B cell (primary cell): Measurements from ENCODE around the gene TMX2. TPM values are rescaled to one million over a fixed set of nuclear protein-coding genes. Genes with fewer than 3 reads are reported as not detected.

Experiments used
- ATAC-seq: fragments of 200-7000 bp; cut with Tn5 transposase; one replicate; pipeline ENCODE4 v1.10.0; 2021; ENCODE audit warnings: low read depth, mild to moderate bottlenecking, moderate number of reproducible peaks, moderate library complexity
- CTCF ChIA-PET: fragments of 350-600 bp; sonication (Branson Sonifier 250); formaldehyde crosslinking; loops from one replicate; lab custom pipeline; 2021; ENCODE audit warnings: antibody characterized with exemption, inconsistent platforms; lab: Charles Lee
- POLR2A ChIA-PET: fragments of 350-600 bp; sonication (Branson Sonifier 250); formaldehyde crosslinking; loops from one replicate; lab custom pipeline; 2021; ENCODE audit warnings: antibody characterized with exemption; lab: Charles Lee
- DNase-seq: peaks from one replicate; pipeline ENCODE4 v3.0.0; 2013
- H2AFZ ChIP-seq: 2 replicates; pipeline ENCODE4 v1.6.1; 2012; ENCODE audit warnings: mild to moderate bottlenecking, low read depth, low read length; ENCODE audit not compliant: insufficient read depth, poor library complexity, severe bottlenecking
- H3K27ac ChIP-seq, 2 donors: 1 replicate in 1 of 2; 2 replicates in 1 of 2; pipeline ENCODE4 v1.5.1; 2012 to 2013; ENCODE audit warnings: low read length in 2 of 2, mild to moderate bottlenecking in 2 of 2, moderate library complexity in 1 of 2
- H3K27me3 ChIP-seq, 4 experiments: fragments of 200-600 bp in 1 of 4; sonication (generic) in 1 of 4; replicated peaks in 1 of 4; 1 replicate in 2 of 4; 2 replicates in 2 of 4; pipeline versions ENCODE4 v1.6.1 to v1.7.0; 2013 to 2016; ENCODE audit warnings: low read length in 3 of 4, mild to moderate bottlenecking in 2 of 4, mixed read lengths in 1 of 4, moderate library complexity in 1 of 4; ENCODE audit not compliant: insufficient read depth in 4 of 4, control insufficient read depth in 3 of 4; ENCODE audit errors: control extremely low read depth in 1 of 4
- H3K36me3 ChIP-seq, 2 experiments: replicated peaks in 1 of 2; 1 replicate in 1 of 2; 2 replicates in 1 of 2; pipeline versions ENCODE4 v1.6.1 to v1.7.1; 2013; ENCODE audit warnings: low read length in 1 of 2; ENCODE audit not compliant: insufficient read depth in 2 of 2, control insufficient read depth in 1 of 2; ENCODE audit errors: control extremely low read depth in 1 of 2, extremely low read depth in 1 of 2
- H3K4me1 ChIP-seq, 2 donors: fragments of 200-600 bp in 1 of 2; sonication (generic) in 1 of 2; 1 replicate in 1 of 2; 2 replicates in 1 of 2; pipeline versions ENCODE4 v1.5.1 to v1.6.1; 2013 to 2017; ENCODE audit warnings: low read length in 2 of 2; ENCODE audit not compliant: control insufficient read depth in 2 of 2, insufficient read depth in 2 of 2
- H3K4me2 ChIP-seq: replicated peaks from 2 replicates; pipeline ENCODE3; 2012; ENCODE audit warnings: mild to moderate bottlenecking, low read depth, low read length; ENCODE audit not compliant: poor library complexity, severe bottlenecking
- H3K4me3 ChIP-seq, 5 experiments: fragments of 200-600 bp in 1 of 5; sonication (generic) in 1 of 5; 1 replicate in 3 of 5; 2 replicates in 2 of 5; pipeline versions ENCODE4 v1.5.1 to v1.7.0; 2011 to 2016; ENCODE audit warnings: low read length in 4 of 5, mild to moderate bottlenecking in 4 of 5, low read depth in 2 of 5, control low read depth in 1 of 5, moderate library complexity in 1 of 5; ENCODE audit not compliant: insufficient read depth in 1 of 5; ENCODE audit errors: control extremely low read depth in 1 of 5, extremely low read depth in 1 of 5
- H3K79me2 ChIP-seq: fragments of 200-600 bp; sonication (generic); one replicate; pipeline ENCODE4 v1.6.0; 2016; ENCODE audit warnings: low read length; ENCODE audit not compliant: control insufficient read depth, insufficient read depth
- H3K9ac ChIP-seq: fragments of 200-600 bp; sonication (generic); 2 replicates; pipeline ENCODE4 v1.6.1; 2017; ENCODE audit warnings: mild to moderate bottlenecking, low read length, moderate library complexity
- H3K9me3 ChIP-seq, 3 donors: one replicate each; pipeline versions ENCODE4 v1.6.1 to v1.7.1; 2013; ENCODE audit warnings: low read length in 2 of 3; ENCODE audit not compliant: control insufficient read depth in 2 of 3, insufficient read depth in 1 of 3; ENCODE audit errors: control extremely low read depth in 1 of 3
- H4K20me1 ChIP-seq: 2 replicates; pipeline ENCODE4 v1.6.0; 2012; ENCODE audit warnings: mild to moderate bottlenecking, low read length; ENCODE audit not compliant: insufficient read depth, control insufficient read depth, poor library complexity, severe bottlenecking
- H3K27ac Mint-ChIP-seq: one replicate; pipeline ENCODE4 v1.8.0; 2021; ENCODE audit warnings: mixed read lengths
- H3K27me3 Mint-ChIP-seq: one replicate; pipeline ENCODE4 v1.8.0; 2021; ENCODE audit warnings: mixed read lengths
- H3K4me1 Mint-ChIP-seq: one replicate; pipeline ENCODE4 v1.8.0; 2021; ENCODE audit warnings: mixed read lengths
- H3K4me3 Mint-ChIP-seq: one replicate; pipeline ENCODE4 v1.8.0; 2021; ENCODE audit warnings: mixed read lengths
- H3K9me3 Mint-ChIP-seq: one replicate; pipeline ENCODE4 v1.8.0; 2022; ENCODE audit warnings: mixed read lengths; ENCODE audit not compliant: insufficient read depth
- CTCF ChIP-seq: fragments of 200-600 bp; IDR thresholded peaks from one replicate; pipeline ENCODE4 v1.8.0; 2022; ENCODE audit warnings: antibody characterized with exemption, mild to moderate bottlenecking
- EZH2 ChIP-seq: IDR thresholded peaks from 2 replicates; pipeline ENCODE4 v1.6.1; 2012; ENCODE audit warnings: borderline replicate concordance, low read depth, mild to moderate bottlenecking, moderate library complexity, low read length; ENCODE audit not compliant: insufficient read depth, poor library complexity, severe bottlenecking
- WGBS: methylation state at CpG from one replicate; pipeline ENCODE4 v1.1.5; 2013; ENCODE audit warnings: missing lambda C conversion rate; ENCODE audit not compliant: insufficient coverage; 5-methylcytosine and 5-hydroxymethylcytosine counted together
- intact Hi-C: fragments of 100-400 bp; cut with micrococcal nuclease; formaldehyde crosslinking; loops from one replicate; pipeline ENCODE4 v1.10.0; 2022
- polyA plus RNA-seq: library from polyadenylated mRNA; depleted of rRNA; stranded (reverse); fragments of >200 nt; gene quantifications from 2 replicates; pipeline ENCODE4 v1.2.3, GENCODE V29; 2012
- total RNA-seq, 2 donors: library from RNA; stranded (reverse); fragments of 120-200 nt in 1 of 2; gene quantifications; 1 replicate in 1 of 2; 2 replicates in 1 of 2; pipeline versions ENCODE4 v1.2.3 to v1.2.4, GENCODE V29; 2013 to 2022

Gene TMX2
- total and polyA plus RNA-seq, 2 donors (not counting 1 experiment from before 2014, with no cell fraction given) = 40.3 to 60.2 TPM

DNA sequence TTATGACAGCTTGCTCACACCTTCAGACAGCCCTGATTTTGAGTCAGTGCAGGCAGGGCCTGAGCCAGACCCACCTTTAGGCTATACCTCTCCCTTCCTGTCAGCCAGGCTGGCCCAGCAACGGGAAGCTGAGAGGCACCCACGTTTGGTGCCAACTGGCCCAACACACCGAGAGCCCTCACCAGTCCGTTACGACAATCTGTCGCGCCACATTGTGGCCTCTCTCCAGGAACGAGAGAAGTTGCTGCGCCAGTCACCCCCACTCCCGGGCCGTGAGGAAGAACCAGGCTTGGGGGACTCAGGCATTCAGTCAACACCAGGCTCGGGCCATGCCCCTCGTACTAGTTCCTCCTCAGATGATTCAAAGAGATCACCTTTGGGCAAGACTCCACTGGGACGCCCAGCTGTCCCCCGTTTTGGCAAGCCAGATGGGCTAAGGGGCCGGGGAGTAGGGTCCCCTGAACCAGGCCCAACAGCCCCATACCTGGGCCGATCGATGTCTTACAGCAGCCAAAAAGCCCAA lies 13.5 kb upstream of the TMX2 start:
- H2AFZ ChIP-seq = no peak overlapping the region
- H3K9ac ChIP-seq = no peak overlapping the region
- H4K20me1 ChIP-seq = peaks cover 6% of the 10 kb centered on the region
- DNase-seq (no peak), ATAC-seq (no peak)
- Mint-ChIP-seq H3K4me1 (no peaks in the 10 kb centered on the region), H3K27me3 (no peaks in the 10 kb centered on the region), H3K9me3 (no peaks in the 10 kb centered on the region), H3K4me3 (no peak overlapping the region), H3K27ac (no peak overlapping the region)
- CTCF ChIA-PET = interaction anchor here (0.9 to 1.9 kb wide), 2 partner anchors 101 to 102 kb away, joined by 4 to 7 read pairs; no protein-coding TSS in a partner anchor
- no peaks in the 10 kb centered on the region for H3K4me1 ChIP-seq
- H3K27me3 ChIP-seq = no peaks in the 10 kb centered on the region
- H3K4me2 ChIP-seq = no peak overlapping the region
- H3K4me3 ChIP-seq = no peak overlapping the region
- TF ChIP-seq EZH2 (no peak), CTCF (no peak)
- H3K27ac ChIP-seq = no peak overlapping the region
- H3K79me2 ChIP-seq = no peaks in the 10 kb centered on the region
- POLR2A ChIA-PET = no interaction called here
- intact Hi-C loops = no loop called here
- no peaks in the 10 kb centered on the region for H3K9me3 ChIP-seq
- WGBS = 94% methylated on average over 18 of the region's 18 CpGs
- H3K36me3 ChIP-seq = peaks cover 14 to 66% of the 10 kb centered on the region in 2 experiments

- Histone ChIP-seq H3K9me3 (no peaks in the 10 kb centered on the region), H3K4me3 (no peak overlapping the region), H4K20me1 (peaks cover 6% of the 10 kb centered on the region), H3K79me2 (no peaks in the 10 kb centered on the region), H3K4me2 (no peak overlapping the region), H3K27ac (no peak overlapping the region), H3K4me1 (no peaks in the 10 kb centered on the region), H3K9ac (no peak overlapping the region), H2AFZ (no peak overlapping the region), H3K36me3 (peaks cover 11 to 65% of the 10 kb centered on the region in 2 experiments), H3K27me3 (no peaks in the 10 kb centered on the region)
- no peaks in the 10 kb centered on the region for H3K9me3 Mint-ChIP-seq
- CTCF ChIA-PET = interaction anchor here (0.6 to 0.9 kb wide), 2 partner anchors 34 to 100 kb away, joined by 4 to 6 read pairs; no protein-coding TSS in a partner anchor
- no peak for TF ChIP-seq CTCF
- intact Hi-C loops = no loop called here
- DNase-seq = no peak
- POLR2A ChIA-PET = no interaction called here
- no peaks in the 10 kb centered on the region for H3K4me1 Mint-ChIP-seq
- H3K27ac Mint-ChIP-seq = no peak overlapping the region
- no peak overlapping the region for H3K4me3 Mint-ChIP-seq
- WGBS = 100% methylated on average over 1 of the region's 10 CpGs
- ATAC-seq = no peak
- H3K27me3 Mint-ChIP-seq = no peaks in the 10 kb centered on the region
Measured at GRCh38 chr11:57699813-57700212, 12.6 kb upstream of the TMX2 start.
